GM23338 (cell line): ENCODE results near the gene TULP4.

Experiments used
- CREB1 ChIP-seq: fragments of 250-450 bp; sonication (Bioruptor Pico); IDR thresholded peaks from 2 replicates; pipeline ENCODE4 v1.5.0; 2020; ENCODE audit warnings: low read depth, mild to moderate bottlenecking, moderate library complexity
- EZH2 ChIP-seq: fragments of 200-600 bp; sonication (generic); IDR thresholded peaks from one replicate; pipeline ENCODE4 v1.8.0; 2017; ENCODE audit warnings: antibody characterized with exemption, mild to moderate bottlenecking, low read depth; ENCODE audit not compliant: unreplicated experiment
- EZH2phosphoT487 ChIP-seq: fragments of 200-600 bp; sonication (generic); IDR thresholded peaks from one replicate; pipeline ENCODE4 v1.8.1; 2018; ENCODE audit warnings: antibody characterized with exemption; ENCODE audit not compliant: unreplicated experiment
- NANOG ChIP-seq: IDR thresholded peaks from 2 replicates; pipeline ENCODE4 v1.6.1; 2016; ENCODE audit warnings: antibody characterized with exemption, borderline replicate concordance
- POLR2AphosphoS5 ChIP-seq: IDR thresholded peaks from 2 replicates; pipeline ENCODE4 v1.6.1; 2016; ENCODE audit warnings: antibody characterized with exemption, low read depth
- REST ChIP-seq: IDR thresholded peaks from one replicate; pipeline ENCODE4 v1.6.1; 2018; ENCODE audit warnings: antibody characterized with exemption; ENCODE audit not compliant: unreplicated experiment
- STAT1 ChIP-seq: IDR thresholded peaks from one replicate; pipeline ENCODE4 v1.6.1; 2016; ENCODE audit warnings: antibody characterized with exemption; ENCODE audit not compliant: unreplicated experiment
- ZNF114 ChIP-seq: fragments of 250-450 bp; sonication (Bioruptor Pico); IDR thresholded peaks from 2 replicates; pipeline ENCODE4 v1.5.0; 2020; ENCODE audit warnings: mild to moderate bottlenecking, moderate library complexity
- ZNF331 ChIP-seq: fragments of 250-450 bp; sonication (Bioruptor Pico); IDR thresholded peaks from 2 replicates; pipeline ENCODE4 v1.5.0; 2020; ENCODE audit warnings: low read depth, mild to moderate bottlenecking, moderate library complexity
- TF ChIP-seq, protein P1 (sequence below), 2 experiments: fragments of 200-600 bp in 1 of 2; sonication (generic) in 1 of 2; conservative IDR thresholded peaks; 2 replicates each; pipeline versions ENCODE4 v1.5.1 to v1.6.1; 2016 to 2017; ENCODE audit warnings: antibody characterized with exemption in 2 of 2, low read depth in 2 of 2, mild to moderate bottlenecking in 2 of 2, moderate library complexity in 1 of 2

- TF ChIP-seq, protein P1, sequence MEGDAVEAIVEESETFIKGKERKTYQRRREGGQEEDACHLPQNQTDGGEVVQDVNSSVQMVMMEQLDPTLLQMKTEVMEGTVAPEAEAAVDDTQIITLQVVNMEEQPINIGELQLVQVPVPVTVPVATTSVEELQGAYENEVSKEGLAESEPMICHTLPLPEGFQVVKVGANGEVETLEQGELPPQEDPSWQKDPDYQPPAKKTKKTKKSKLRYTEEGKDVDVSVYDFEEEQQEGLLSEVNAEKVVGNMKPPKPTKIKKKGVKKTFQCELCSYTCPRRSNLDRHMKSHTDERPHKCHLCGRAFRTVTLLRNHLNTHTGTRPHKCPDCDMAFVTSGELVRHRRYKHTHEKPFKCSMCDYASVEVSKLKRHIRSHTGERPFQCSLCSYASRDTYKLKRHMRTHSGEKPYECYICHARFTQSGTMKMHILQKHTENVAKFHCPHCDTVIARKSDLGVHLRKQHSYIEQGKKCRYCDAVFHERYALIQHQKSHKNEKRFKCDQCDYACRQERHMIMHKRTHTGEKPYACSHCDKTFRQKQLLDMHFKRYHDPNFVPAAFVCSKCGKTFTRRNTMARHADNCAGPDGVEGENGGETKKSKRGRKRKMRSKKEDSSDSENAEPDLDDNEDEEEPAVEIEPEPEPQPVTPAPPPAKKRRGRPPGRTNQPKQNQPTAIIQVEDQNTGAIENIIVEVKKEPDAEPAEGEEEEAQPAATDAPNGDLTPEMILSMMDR (conservative IDR thresholded peaks at IDR 0.05; ENCODE audit: low read depth in 2 of 2), result no peak
- TF ChIP-seq CREB1 (CRISPR knock-in tag) (no peak), EZH2 (no peak), STAT1 (no peak), NANOG (no peak), POLR2AphosphoS5 (no peak), EZH2phosphoT487 (no peak), REST (no peak), ZNF114 (CRISPR knock-in tag) (no peak), ZNF331 (CRISPR knock-in tag) (no peak)
Measured at GRCh38 chr6:158503222-158503621, 191.0 kb downstream of the TULP4 start.
